HL-60/S4 (cell line): ENCODE data around the gene SLC19A3.
"Not testable (repeated sequence)": the region's sequence is repeated elsewhere in the genome, so short reads cannot be mapped to it uniquely, and the experiment has no call there.

Experiments used
- in situ Hi-C: fragments of 300-500 bp; cut with MboI; formaldehyde crosslinking; loops from 2 replicates; pipeline ENCODE4 v1.14.3; 2022; ENCODE audit warnings: low sequenced_read_pairs

SLC19A3 gene

DNA sequence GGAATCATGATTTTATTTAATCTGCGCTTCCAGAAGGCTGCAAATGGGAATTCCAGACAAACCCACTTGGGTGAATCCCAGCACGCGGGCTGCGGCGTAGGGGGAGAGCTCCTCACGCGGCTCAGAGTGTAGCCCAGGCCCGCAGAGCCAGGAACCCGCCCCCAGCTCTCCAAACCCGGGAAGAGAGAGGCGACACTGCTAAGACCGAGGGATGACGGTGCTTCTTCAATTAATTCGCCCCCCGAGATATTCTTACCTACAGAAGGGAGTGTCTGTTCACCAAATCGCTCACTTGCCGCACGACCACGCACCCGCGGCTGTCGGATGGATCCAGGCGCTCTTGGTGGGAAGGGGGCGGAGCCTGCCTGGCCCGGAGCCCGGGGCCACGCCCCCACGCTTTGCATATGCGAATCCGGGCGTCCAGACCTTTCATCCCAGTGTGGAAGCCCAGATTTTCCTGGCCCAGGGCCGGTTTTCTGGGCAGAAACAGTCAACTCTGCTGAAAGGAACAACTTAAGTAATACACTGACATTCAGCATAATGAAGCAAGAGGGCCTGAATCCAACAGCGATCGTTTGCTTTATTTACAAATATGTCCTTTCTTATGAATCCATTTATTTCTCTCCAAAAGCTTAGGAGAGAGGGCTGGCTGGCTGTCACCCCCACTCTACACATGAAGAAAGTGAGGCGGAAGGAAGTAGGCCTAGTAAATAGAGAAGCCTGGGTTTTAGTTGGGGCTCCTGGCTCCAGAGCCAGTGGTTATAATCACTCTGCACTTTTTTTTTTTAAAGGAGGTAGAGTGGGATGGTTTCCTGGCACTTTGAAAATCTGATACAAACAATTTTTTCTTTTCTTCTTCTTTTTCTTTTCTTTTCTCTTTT, at the start of gene SLC19A3:
Gene SLC19A3, minus strand, starts transcription at position 342 of the 881 bp plus-strand sequence. CDS start 15,710 bp downstream, outside the sequence.
- in situ Hi-C loops, result no loop called here

DNA sequence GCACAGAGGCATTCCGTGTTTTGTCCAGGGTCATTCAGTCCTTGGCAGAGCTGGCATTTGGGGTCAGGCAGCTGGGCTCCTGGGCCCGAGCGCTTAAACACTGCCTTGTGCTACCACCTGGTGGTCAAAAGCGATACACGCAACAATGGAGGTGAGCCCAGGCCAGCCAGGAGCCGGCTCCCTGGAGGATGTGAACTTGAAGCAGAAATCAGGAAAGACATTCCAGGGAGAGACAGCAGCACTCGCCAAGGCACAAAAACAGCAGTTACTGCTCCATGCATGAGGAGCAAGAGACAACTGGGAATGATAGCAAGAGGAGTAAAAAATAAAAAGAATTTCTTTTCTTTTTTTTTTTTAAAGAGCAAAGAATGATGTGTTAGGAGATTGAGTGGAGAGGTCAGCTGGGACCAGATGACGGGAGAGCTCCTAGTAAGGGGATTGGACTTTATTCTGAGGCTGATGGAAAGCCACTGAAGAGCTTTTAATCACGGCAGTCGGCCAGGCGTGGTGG, 48.6 kb upstream of the SLC19A3 start:
- in situ Hi-C loops, result loop anchor here (25.0 kb wide), 2 partner anchors 279 to 629 kb away; no protein-coding TSS in a partner anchor

DNA sequence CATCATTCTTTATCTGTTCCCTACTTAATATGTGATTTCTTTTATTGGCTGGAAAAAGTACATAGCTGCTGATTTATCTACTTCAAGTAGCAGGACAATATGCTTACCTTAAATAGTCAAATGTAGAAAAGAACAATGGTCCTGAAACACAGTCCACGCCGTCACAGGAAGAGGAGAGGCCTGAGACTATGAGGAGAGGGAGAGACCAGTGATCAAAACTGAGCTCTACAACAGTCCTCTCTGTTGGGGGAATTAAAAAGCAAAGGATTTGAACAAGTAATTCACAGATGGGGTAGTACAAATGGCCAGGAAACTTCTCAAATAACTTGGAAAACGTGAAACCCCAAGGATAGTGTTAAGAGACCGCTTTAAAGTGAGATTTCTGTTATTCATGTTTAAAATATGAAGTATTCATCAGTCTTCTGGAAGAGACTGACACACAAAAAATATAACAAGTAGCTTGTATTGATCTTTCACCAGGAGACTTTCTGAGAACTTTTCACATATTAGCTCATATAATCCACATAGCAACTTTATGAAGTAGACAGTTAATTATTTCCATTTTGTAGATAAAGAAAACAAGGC, 48.1 kb upstream of the SLC19A3 start:
- in situ Hi-C loops, result loop anchor here (25.0 kb wide), 2 partner anchors 279 to 629 kb away; no protein-coding TSS in a partner anchor

DNA sequence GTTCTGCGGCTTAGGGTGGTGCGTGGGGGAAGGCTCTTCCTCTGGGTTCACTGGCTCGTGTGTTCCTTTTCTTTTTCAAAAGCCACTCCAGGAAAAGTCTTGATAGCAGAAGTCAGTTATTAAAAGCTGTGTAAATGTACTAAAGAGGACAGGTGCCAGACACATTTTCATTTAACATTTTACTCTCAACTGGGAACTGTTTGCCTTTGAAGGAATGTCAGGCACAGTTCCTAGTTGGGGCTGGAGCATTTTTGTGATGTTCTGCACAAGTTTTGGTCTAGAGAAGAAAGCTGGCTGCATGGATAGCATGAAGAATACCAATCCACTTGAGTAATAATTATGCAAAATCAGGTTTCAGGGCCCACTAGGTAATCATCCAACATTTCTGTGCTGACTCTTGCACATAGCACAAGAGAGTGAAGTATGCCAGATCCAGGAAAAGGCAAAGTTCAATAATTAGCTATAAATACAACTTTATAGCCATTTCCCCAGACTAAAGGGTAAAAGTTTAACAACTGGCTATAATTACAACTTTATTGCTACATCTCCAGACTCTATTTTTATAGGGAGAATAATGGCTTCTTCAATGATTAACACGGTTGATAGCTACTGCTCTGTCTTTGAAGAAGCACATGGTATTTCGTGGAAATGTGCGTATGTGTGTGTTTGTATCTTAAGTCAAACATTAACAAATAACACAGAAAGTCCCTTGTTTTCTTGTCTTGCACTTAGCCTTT, 44.1 kb upstream of the SLC19A3 start:
- in situ Hi-C loops, result loop anchor here (25.0 kb wide), 2 partner anchors 275 to 625 kb away; no protein-coding TSS in a partner anchor

DNA sequence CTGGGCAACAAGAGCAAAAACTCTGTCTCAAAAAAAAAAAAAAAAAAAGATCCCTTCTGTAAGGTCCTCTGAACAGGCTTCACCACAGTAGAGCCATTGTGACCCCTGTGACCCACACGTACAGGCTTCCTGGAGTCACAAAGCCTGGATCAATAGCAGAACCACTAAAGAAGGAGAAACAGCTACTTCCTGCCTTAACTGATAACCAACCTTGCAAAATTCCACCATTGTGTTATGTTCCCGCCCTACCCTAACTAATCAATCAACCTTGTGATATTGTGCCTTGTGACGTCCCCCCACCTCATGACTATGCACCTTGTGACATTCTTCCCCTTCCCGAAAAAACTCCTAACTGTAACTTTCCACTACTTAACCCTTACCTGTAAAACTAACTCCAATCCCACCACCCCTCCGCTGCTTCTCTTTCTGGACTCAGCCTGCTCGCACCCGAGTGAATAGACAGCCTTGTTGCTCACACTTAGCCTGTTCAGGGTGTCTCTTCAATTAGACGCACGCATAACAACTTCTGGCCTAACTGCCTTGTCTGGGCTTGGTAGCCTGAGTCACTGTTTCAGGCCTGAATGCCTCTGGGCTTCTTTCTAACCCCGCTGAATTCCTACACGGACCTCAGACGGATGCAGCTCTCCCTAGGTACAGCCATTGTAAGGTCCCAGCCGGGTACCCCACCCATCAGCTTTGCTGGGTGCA, 41.7 kb upstream of the SLC19A3 start:
- in situ Hi-C loops, result loop anchor here (25.0 kb wide), 2 partner anchors 272 to 622 kb away; no protein-coding TSS in a partner anchor

DNA sequence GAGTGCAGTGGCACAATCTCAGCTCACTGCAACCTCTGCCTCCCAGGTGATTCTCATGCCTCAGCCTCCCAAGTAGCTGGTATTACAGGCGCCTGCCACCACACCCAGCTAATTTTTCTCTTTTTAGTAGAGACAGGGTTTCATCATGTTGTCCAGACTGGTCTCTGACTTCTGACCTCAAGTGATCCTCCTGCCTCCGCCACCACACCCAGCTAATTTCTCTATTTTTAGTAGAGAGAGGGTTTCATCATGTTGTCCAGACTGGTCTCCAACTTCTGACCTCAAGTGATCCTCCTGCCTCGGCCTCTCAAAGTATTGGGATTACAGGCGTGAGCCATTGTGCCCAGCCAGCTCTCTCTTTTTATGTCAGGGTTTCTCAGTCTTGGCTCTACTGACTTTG, 38.4 kb upstream of the SLC19A3 start:
- in situ Hi-C loops, result loop anchor here (25.0 kb wide), 2 partner anchors 269 to 619 kb away; no protein-coding TSS in a partner anchor

DNA sequence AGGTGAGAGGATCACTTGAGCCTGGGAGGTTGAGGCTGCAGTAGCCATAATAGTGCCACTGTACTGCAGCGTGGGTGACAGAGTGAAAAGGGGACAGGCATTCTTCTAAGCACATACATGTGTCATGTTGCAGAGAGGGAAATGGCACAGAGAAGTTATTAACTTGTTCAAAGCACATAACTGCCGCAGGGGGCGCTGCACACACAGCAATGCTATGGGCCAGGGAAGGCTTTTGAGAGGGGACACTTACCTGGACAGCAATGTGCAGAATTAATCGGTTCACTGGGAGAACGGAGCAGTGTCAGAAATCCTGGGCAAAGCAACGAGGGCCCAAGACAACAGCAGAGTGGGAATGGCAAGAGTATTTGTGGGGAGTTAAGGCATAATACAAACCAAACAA, 30.3 kb upstream of the SLC19A3 start:
- in situ Hi-C loops, result no loop called here

DNA sequence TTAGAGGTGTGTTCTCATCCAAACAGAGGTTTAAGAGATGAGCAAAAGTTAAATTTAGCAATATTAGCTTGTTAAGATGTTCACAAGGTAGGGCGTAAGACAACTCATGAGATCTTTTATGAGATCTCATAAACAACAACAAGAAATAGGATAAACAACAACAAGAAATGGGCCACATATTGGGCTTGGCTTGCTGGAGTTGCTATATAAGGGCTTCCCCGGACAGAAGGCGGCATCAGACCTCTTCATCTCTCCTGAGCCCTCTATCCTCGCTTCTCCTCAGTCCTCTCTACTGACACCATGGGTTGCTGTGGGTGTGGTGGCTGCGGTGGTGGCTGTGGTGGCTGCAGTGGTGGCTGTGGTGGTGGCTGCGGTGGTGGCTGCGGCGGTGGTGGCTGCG, 27.8 kb upstream of the SLC19A3 start, which contains the start of gene SCYGR8:
Gene SCYGR8, plus strand, starts transcription at position 301 of the 400 bp plus-strand sequence. Its CDS starts 0 bp downstream, at position 301.
- in situ Hi-C loops, result no loop called here

DNA sequence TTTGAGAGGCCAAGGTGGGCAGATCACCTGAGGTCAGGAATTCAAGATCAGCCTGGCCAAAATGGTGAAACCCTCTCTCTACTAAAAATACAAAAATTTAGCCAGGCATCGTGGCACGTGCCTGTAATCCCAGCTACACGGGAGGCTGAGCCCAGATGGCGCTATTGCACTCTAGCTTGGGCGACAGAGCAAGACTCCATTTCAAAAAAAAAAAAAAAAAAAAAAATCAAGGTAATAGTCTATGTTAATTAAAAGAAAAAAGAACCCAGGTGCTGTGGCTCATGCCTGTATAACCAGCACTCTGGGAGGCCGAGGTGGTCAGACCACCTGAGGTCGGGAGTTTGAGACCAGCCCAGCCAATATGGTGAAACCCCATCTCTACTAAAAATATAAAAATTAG, 22.9 kb upstream of the SLC19A3 start:
- in situ Hi-C loops, result not testable (repeated sequence)

DNA sequence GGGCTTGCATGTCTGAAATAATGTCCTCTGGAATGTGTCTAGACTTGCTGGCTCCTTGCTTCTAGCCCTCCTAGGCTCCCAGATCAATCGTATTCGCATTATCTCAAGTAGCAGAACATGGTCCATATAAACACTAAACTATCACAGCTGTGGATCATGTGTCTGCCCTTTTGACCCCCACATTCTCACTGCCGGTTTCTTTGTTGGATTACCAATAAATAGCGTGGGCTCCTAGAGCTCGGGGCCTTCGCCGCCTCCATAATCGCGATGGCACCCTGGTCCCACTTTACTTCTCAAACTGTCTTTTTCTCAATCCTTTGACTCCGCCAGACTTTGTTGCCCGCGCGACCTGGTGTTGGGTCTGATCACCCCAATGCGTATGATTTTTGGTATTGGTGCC, 21.5 kb upstream of the SLC19A3 start:
- in situ Hi-C loops, result no loop called here

DNA sequence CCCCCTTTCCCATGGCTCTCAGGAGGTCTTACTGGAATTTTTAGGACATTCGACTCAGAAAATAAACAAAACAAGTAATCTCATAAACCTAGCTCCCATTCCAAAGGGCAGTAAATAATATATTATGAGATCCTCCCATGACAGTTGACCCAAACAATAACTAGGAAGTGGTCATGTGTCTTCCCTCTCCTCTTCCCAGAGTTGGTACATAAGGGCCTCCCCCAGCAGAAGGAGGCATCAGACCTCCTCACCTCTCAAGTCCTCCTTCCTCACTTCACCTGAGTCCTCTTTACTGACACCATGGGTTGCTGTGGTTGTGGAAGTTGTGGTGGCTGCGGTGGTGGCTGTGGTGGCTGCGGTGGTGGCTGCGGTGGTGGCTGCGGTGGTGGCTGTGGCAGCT, 10.2 kb upstream of the SLC19A3 start, which contains the start of gene SCYGR7:
Gene SCYGR7, plus strand, starts transcription at position 301 of the 400 bp plus-strand sequence. Its CDS starts 0 bp downstream, at position 301.
- in situ Hi-C loops, result no loop called here

DNA sequence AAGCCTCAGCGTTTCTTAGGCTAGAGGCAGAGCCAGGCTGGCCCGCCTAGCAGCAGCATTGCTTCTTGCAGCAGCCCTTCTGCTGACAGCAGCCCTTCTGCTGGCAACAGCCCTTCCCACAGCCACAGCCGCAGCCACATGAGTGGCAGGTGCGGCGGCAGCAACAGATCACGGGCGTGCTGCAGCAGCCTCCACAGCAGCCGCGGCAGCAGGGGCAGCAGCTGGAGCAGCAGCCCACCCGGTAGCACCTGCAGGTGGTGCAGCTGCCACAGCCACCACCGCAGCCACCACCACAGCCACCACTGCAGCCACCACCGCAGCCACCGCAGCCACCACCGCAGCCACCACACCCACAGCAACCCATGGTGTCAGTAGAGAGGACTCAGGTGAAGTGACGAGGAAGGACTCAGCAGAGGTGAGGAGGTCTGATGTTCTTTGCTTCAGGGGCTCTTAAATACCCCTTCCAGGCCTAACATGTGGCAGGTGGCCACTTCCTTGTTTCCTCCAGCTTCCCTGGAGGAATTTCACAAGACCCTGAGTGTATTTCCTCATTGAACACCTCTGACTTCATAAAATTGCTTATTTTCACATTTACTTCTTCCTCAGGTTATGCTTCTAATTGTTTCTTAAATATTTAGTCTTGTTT, 6.7 kb upstream of the SLC19A3 start, which contains the start of gene SCYGR6:
Gene SCYGR6, minus strand, starts transcription at position 364 of the 646 bp plus-strand sequence. Its CDS starts 0 bp downstream, at position 364.
- in situ Hi-C loops, result no loop called here

DNA sequence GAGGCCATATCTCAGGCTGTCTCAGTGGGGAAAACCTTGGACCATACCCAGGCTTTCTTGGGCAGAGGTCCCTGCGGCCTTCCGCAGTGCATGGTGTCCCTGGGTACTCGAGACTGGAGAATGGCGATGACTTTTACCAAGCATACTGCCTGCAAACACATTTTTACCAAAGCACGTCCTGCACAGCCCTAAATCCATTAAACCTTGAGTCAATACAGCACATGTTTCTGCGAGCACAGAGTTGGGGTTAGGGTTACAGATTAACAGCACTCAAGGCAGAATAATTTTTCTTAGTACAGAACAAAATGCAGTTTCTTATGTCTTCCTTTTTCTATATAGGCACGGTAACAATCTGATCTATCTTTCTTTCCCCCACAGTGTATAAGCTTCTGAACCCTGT, 5.0 kb upstream of the SLC19A3 start:
- in situ Hi-C loops, result not testable (repeated sequence)

DNA sequence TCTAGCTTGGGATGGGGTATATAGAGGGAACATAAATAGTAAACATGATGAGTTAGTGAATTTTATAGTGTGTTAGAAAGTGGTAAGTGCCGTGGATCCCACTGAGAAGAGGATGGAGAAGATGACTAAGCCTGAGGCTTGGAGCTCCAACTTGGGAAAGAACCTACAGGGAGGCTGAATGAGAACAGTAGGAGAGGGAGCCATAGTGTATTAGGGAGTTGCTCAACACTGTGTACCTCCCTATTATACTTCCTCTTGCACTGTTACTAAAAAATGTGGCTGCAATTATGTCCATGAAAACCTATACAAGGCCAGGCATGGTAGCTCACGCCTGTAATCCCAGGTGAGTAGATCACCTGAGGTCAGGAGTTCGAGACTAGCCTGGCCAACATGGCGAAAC, 2.9 kb upstream of the SLC19A3 start:
- in situ Hi-C loops, result no loop called here

DNA sequence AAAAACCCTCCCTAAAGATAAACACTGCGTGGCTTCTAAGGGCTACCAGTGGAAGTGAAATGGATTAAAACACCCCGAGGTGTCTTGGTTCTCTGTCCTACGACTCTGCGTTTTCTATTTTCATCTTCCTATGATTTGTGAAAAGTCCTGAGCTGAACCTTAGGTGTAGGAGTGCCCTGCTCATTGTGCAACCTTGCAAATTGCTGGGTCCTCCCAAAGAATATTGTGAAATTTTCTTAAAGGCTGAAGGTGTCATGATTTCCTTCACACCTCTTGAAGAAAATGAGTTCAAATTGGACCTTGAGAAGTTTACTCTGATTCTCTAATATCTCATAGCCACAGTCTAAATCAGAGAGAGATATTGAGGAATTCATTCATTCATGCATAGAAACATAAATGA, 1.8 kb upstream of the SLC19A3 start:
- in situ Hi-C loops, result no loop called here

DNA sequence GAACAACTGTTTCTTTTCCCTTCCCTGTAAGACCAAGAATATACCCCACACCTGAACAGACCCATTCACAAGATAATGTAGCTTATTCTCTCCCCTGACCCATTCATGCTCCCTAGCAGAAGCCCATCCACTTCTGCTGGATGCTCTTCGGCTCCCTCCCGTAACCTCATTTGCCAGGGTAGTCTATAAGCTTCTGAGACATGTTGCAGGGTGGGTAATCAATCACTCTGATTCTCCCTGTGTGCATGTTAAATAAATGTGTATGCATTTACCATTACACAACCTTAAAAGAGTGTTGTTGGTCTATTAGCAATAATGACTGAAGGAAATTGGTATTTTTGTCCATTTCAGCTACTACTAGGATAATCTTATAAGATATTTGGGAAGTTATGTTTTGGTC, 1.3 kb downstream of the SLC19A3 start:
- in situ Hi-C loops, result no loop called here

DNA sequence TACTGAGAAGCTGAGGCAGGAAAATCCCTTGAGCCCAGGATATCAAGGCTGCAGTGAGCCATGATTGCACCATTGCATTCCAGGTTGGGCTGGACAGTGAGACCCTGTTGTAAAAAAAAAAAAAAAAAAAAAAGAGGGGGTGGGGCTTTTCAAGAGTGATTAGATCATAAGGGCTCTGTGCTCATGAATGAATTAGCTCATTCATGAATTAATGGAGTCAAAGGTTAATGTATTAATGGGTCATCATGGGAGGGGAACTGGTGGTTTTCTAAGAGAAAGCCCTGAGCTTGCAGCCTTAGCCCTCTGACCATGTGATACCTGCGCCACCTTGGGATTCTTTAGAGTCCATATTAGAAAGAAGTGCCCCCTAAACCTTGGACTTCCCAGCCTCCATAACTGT, 4.5 kb downstream of the SLC19A3 start:
- in situ Hi-C loops, result no loop called here

DNA sequence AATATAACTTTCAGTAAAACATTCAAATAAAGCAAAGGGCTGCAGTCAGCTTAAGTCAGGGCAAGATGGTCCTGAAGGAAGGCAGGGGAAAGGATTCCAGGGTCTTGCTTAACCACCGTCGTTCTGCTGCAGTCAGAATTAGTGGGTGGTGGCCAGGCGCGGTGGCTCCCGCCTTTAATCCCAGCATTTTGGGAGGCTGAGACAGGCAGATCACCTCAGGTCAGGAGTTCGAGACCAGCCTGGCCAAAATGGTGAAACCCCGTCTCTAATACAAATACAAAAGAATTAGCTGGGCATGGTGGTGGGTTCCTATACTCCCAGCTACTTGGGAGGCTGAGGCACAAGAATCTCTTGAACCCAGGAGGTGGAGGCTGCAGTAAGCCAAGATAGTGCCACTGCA, 6.8 kb downstream of the SLC19A3 start:
- in situ Hi-C loops, result no loop called here

DNA sequence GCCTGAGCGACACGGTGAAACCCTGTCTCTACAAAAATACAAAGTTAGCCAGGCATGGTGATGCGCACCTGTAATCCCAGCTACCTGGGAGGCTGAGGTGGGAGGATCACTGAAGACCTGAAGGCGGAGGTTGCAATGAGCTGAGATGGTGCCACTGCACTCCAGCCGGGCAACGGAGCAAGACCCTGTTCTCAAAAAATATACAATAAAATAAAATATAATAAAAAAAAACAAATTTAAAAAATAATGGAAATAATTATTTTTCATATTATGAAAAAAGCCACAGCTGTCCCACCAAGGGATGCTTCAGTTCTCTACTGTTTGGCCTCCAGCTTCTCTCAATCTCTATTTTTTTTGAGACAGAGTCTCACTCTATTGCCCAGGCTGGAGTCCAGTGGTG, 10.4 kb downstream of the SLC19A3 start:
- in situ Hi-C loops, result no loop called here

DNA sequence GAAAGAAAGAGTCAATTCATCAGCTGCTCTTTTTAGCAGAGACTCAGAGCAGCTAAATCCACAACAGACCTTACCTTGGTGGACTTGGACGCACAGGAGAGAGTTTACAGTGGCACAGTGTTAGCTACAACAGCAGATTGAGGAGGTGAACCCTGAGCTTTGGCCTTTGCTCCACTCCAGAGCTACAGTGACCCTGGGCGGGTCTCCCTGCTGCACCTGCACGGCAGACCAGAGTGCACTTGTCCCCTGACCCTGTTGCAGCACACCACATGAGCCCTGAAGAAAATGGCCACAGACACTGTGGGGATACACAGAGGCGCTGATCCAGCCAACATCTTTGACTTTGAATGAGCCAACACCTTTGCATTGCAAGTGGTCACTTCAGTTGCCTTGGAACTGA, 11.0 kb downstream of the SLC19A3 start:
- in situ Hi-C loops, result no loop called here
